ENCODE results near the gene STK4.

STK4 gene

GRCh38 chr20:44954211-44954610 is 12.1 kb upstream of the STK4 start:
- DNase-seq (ENCODE audit: low spot score) = no peak

- DNase-seq (ENCODE audit: low spot score) = no peak
These were observed 11.0 kb upstream of the STK4 start for GRCh38 chr20:44955270-44955669.

GRCh38 chr20:44956410-44956809 is 9.9 kb upstream of the STK4 start:
- no peak for DNase-seq (ENCODE audit: low spot score)

DNA sequence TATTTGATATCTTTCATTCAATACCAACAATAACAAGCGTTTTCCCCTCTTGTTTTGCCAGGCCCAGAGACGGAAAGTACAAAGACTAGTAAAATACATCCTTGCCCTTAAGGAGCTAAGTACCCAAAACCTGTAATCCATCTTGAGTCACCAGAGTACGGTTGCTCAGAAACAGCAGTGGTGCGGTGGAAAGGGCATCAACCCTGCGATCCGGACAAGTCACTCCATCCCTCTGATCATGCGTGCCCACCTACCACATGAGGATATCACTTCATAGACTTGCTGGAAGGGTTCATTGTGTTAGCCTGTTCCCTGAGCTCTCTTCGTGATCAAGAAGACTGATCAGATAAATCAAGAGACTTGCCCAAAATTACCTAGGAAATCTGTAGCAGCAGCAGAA is 8.0 kb upstream of the STK4 start:
- no peak for DNase-seq (ENCODE audit: low spot score)

DNA sequence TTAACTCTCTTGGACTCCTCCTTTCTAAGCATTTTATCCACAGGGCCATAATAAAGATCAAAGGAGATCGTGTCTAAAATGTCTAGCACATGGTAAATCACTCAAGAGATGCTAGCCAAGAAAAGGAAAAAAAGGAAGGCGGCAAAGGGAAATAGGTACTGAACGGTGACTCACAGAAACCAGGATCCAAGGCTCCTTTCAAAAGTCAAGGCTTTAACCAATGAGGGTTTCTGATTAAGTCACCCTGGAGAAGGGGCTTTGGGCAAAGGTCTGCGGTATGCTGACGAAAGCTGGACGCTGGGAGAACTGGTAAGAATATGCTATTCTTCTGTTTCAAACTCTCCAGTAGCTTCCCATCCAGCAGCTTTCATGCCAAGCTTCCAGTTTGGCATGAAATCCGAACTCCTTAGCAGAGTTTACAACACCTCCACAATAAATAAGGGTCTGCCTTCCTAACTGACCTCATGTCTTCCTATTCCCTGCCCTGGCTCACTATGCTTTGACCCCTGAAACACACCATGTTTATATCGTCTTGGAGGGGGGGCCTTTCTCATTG is 7.2 kb upstream of the STK4 start:
- no peak for DNase-seq (ENCODE audit: low spot score)

- DNase-seq (ENCODE audit: low spot score) = peak; percentile 42
These were observed 6.6 kb upstream of the STK4 start for GRCh38 chr20:44959638-44960102.

- DNase-seq (ENCODE audit: low spot score) = peak; percentile 96
These were observed 6.0 kb upstream of the STK4 start, which contains the start of gene TOMM34 for GRCh38 chr20:44960103-44960852. Gene TOMM34 (minus strand): TSS chr20:44960397. CDS start chr20:44960333, 64 bp downstream.

- DNase-seq (ENCODE audit: low spot score) = no peak
These were observed 5.1 kb upstream of the STK4 start for GRCh38 chr20:44961011-44961869.

DNA sequence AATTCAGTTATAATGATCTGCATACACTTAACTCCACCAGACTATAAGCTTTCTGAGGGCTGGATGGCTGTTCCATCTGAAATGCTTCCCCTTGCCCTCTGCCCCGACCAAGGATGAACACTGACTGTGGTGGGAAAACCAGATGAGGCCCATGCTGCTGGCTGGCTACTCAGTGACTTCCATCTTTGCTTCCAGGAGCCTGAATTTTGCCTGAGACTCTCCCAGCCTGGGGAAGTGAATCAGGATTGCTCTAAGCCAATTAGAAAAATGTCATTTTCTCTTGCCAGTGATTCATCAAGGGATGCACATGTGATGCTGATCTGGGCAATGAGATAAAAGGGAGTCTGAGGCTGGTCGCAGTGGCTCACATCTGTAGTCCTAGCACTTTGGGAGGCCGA is 4.4 kb upstream of the STK4 start:
- no peak for DNase-seq (ENCODE audit: low spot score)

DNA sequence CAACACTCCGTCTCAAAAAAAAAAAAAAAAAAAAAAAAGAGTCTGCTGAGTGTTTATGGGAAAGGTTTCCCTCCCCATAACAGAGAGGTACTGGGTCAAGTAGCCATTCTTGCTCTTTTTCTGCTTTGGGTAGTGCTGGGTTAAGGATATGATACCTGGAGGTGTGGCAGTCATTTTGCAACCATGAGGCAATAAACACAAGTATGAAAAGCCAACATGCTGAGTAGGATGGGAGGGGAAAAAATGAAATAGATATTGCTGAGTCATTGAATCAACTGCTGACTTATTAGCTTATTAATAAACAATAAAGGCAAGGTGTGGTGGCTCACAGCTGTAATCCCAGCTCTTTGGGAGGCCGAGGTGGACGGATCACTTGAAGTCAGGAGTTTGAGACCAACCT is 3.8 kb upstream of the STK4 start:
- DNase-seq (ENCODE audit: low spot score) = no peak

DNA sequence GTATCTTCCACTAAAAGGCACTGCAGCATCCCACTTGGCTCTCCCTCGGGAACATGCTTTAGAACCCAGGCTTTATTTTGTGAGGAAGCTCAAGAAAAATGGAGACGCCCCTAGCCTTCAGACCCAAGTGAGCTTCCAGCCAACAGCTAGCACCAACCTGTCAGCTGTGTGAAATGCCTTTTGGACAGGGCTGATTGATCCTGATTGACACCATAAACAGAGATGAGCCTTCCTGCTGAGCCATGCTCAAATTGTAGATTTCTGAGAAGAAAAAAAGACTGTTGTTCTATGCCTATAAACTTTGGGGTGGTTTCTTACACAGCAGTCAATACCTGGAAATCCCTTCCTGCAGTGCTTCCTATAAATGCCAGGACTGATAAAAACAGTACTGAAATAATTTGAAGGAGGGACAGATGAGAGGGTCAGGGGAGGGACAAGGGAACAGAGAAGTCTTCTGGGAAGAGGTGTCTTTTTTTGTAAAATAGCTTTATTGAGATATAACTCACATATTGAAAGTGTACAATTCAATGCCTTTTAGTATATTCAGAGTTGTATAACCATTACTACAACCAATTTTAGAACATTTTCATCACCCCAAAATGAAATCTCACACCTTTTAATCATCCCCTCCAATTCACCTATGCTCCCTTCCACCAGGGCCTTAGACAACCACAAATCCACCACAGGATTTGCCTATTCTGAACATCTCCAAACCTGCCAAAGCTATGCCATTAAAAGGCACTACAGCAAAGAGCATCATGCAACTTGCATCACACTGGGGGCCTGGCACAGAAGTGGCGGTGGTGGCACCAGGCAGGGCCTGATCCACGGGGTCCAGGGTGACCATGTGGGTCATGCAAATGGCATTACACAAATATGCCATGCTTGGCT is 2.7 kb upstream of the STK4 start:
- no peak for DNase-seq (ENCODE audit: low spot score)

DNA sequence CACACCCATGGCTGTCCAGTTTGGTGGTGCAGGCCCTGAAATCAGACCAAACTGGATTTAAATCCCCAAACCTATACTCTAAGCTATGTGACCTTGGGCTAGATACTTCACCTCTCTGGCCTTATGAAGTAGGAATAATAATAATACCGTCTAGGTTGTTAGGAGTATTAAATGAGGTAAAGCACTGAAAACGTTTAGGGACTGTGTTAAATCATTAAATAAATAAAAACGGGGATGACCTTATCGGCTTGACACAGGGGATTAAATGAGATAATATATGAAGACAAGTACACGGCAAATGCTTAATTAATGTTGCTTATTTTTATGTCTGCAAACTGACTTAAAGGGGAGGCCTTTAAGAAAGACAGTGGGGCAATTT is 672 bp upstream of the STK4 start:
- no peak for DNase-seq (ENCODE audit: low spot score)

DNA sequence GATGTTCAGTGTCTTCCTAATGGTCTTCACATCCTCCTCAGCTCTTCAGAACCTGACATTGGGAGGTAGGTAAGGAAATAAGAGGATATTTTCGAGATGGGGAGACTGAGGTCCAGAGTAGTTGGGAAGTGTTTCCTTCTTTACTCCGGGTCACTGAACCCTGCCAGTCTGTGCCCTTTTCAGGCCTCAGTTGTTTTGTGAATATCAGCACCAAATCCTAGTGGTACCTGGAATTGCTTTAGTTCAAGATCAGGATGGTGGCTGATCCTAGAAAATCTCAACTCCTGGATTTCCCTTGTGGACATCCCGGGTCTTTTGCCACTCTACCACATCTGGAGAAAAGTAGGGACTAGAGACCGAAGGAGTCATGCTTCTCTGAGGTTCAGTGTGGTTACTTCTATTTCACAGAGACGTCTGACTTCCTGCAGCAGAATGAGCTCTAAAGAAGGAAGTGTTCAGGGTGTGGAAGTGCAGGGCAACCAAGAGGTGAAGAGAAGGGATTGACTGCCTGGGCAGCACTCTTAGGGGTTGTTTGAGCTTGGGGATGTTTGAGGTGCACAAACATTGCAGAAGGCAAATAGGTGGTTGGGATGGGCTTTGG is 995 bp downstream of the STK4 start:
- peak; percentile 65 for DNase-seq (ENCODE audit: low spot score)

DNA sequence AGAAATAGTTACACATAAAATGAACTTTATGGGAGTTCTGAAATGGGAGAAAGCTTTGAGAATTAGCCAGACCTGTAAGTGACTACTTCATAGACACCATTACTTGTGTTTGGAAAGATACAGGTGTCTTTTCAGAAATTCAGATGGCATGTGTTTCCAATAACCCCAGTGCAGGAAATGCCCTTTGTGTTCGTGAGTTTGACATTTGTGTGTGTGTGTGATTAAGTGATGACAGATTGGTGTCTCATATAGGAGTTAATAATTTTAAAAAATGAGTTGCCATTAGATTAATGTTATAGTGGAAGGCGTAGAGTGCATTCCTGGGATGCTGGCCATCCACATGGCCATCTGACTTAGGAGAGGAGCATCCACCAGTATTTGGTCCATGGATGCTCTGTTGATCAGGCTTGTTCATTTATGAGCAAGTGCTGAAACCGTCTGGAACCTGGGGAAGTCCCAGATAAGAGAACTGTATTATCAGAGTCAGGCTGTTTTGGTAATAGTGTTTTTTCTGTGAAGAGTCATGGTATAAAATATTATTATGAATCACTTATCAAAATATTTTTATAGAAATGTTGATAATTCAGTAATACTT is 3.1 kb downstream of the STK4 start:
- no peak for DNase-seq (ENCODE audit: low spot score)

- no peak for DNase-seq (ENCODE audit: low spot score)
These were observed 4.0 kb downstream of the STK4 start for GRCh38 chr20:44970243-44970757.

GRCh38 chr20:44973053-44973452 is 6.7 kb downstream of the STK4 start:
- DNase-seq (ENCODE audit: low spot score) = no peak

DNA sequence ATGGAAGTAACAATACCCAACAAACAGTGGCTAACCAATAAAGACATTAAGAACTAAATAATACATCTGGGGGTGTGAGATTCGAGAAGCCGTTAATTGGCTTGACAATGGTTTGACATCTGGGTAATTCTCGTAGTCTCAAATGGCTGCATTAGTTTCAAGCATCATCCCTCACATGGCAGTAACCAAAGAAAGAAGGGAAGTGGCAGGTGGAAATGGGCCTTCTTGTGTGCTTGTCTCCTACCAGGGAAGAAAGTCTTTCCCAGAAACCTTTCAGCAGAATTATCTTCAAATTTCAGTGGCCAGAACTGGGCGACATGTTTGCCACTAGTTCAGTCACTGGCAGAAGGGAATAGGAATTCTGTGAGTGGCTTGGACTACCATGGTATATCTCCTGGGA is 10.4 kb downstream of the STK4 start:
- DNase-seq (ENCODE audit: low spot score) = no peak

GRCh38 chr20:44979090-44979621 is 12.8 kb downstream of the STK4 start:
- DNase-seq (ENCODE audit: low spot score) = peak; percentile 64

DNA sequence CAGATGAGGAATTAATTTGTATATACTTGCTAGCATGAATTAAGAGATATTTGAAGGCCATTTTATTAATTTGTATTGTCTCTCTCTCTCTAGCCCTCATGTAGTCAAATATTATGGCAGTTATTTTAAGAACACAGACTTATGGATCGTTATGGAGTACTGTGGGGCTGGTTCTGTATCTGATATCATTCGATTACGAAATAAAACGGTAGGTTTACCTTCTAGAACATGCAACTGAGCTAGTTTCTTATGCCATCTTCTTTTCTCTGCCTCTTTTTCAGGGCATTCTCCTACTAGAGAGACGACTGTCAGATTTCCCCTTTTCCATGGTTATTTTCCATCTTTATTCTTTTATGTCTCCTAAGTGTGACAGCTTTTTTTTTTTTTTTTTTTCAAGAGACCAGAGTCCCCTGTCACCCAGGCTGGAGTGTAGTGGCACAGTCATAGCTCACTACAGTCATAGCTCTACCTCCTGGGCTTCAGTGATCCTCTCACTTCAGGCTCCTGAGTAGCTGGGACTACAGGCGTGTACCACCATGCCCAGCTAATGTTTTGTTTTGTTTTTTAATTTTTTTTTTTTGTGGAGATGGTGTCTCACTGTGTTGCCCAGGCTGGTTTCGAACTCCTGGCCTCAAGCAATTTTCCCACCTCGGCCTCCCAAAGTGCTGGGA is 15.6 kb downstream of the STK4 start:
- no peak for DNase-seq (ENCODE audit: low spot score)

- DNase-seq (ENCODE audit: low spot score) = no peak
These were observed 16.9 kb downstream of the STK4 start for GRCh38 chr20:44983093-44983674.

All from Ammon's horn (tissue), 1 donor.